ENCODE measurements around the gene CCDC92B. TPM values are rescaled to one million over a fixed set of nuclear protein-coding genes. Genes with fewer than 3 reads are reported as not detected.

CCDC92B gene
- total RNA-seq, 4 donors from 2014 or later = 0.25 TPM; not detected in 3

GRCh38 chr17:2724784-2725164 is 24.7 kb downstream of the CCDC92B start:
- H3K27me3 ChIP-seq = no peaks in the 10 kb centered on the region
- H3K9me3 ChIP-seq = no peaks in the 10 kb centered on the region

DNA sequence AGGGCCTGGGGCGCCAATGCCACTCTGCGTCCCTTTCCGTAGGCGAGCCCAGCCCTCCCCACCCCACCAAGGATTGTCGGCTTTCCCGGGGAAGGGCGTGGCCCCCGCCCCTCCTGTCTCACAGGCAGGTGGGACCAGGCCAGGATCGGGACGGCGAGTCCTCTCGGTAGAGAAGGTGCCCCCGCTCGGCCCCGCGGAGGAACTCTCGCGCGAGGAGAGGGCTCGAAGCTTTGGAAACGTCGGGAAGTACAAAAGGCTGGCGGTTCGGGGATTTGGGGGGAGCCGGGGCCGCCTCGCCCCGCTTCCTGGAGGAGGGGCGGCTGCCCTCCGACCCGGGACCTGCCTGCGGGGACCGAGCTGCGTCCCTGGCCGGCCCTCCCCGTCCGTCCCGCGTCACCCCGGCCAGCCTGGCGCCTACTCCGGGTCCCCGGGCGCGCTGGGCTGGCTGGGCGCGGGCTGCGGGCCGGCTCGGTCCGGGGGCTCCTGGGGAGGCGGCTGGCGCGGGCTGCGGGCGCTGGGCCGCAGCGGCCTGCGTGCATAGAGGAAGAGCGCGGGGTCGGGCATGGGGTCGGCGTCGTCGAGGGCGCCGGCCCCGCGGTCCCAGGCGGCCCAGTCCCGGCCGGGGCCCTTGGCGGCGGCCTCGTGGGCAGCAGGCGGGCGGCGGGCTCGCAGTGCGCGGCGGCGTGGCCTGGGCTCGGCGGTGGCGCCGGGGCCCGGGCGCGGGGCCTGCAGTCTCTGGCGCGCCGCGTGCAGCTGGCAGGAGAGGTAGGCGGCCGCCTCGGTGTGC is 25.3 kb downstream of the CCDC92B start:
- H3K4me1 ChIP-seq = peaks cover 5 to 7% of the 10 kb centered on the region in 2 donors
- H3K9me3 ChIP-seq = no peaks in the 10 kb centered on the region
- intact Hi-C loops (cut with DNase I) = no loop called here
- no peak overlapping the region for H3K27ac ChIP-seq
- WGBS, 2 donors = 0 to 4% methylated on average over 3 to 5 of the region's 98 CpGs
- TF ChIP-seq POLR2A (IDR thresholded peaks at IDR 0.05) (no peak), CTCF (IDR thresholded peaks at IDR 0.05) (no peak)
- peak overlapping the region in 1 of 3 donors; percentile 23 for H3K4me3 ChIP-seq (replicated peaks in 1 of 3)
- no peaks in the 10 kb centered on the region for H3K36me3 ChIP-seq
- H3K27me3 ChIP-seq = no peaks in the 10 kb centered on the region
- DNase-seq = peak in 1 of 2 donors; percentile 32

More at GRCh38 chr17:2724784-2725164, 24.7 kb downstream of the CCDC92B start:
- no peak overlapping the region for H3K27ac ChIP-seq
- no peak overlapping the region for H3K4me3 ChIP-seq (replicated peaks in 1 of 3)
- WGBS, 2 donors = 22 to 60% methylated on average over 1 to 6 of the region's 40 CpGs
- peak in 1 of 2 donors; percentile 30 for DNase-seq
- TF ChIP-seq CTCF (IDR thresholded peaks at IDR 0.05) (peak in 1 of 6 experiments; percentile 5), POLR2A (IDR thresholded peaks at IDR 0.05) (no peak)
- intact Hi-C loops (cut with DNase I) = no loop called here
- peaks cover 5 to 7% of the 10 kb centered on the region in 2 donors for H3K4me1 ChIP-seq
- H3K36me3 ChIP-seq = no peaks in the 10 kb centered on the region

DNA sequence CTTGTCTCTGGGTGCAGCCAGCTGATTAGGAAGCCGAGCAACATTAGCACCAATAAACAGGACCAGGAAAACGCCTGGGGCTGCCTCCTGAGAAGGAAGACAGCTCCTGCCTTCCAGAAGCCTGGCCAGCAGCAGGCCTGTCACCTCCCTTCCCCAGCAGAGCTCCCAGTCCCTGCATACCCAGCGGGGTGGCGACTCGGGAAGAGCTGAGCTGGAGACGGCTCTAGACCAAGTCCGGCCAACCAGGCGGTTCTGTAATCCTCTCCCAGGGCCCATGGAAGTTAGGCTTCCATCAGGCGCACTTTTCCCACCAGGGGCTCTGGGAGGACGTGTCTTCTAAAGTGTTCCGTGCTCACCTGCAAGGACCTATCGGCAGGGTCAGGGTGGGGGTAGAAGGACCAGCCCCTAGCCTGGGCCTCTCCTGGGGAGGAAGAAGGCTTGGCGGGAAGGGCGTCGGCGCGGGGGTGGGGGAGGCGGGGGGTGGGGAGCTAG is 25.9 kb downstream of the CCDC92B start:
- Histone ChIP-seq H3K27ac (no peak overlapping the region), H3K4me3 (replicated peaks in 1 of 3) (peak overlapping the region in 1 of 3 donors; percentile 23), H3K4me1 (peaks cover 5 to 7% of the 10 kb centered on the region in 2 donors), H3K36me3 (no peaks in the 10 kb centered on the region), H3K27me3 (no peaks in the 10 kb centered on the region), H3K9me3 (no peaks in the 10 kb centered on the region)
- TF ChIP-seq POLR2A (IDR thresholded peaks at IDR 0.05) (no peak), CTCF (IDR thresholded peaks at IDR 0.05) (no peak)
- no peak for DNase-seq
- 12 to 45% methylated on average over 4 to 7 of the region's 18 CpGs for WGBS, 2 donors
- intact Hi-C loops (cut with DNase I) = no loop called here

DNA sequence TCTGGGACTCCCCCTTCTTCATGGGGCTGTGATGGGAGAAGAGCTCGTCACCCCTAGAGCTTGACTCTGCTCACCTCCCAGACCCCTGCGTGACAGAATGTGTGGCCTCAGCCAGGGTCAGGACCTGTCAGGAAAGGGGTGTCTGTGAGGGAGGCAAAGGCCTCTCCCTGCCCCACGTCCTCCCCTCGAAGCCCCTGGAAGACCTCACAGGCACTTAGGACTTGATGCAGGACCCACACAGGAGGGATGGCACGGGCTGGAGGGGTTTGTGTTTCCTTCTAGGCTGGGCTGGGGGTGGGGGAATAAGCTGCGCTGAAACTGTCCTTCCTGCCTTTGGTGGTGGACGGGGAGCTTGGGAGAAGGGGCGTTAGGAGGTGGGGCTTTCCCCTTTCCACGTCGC is 26.8 kb downstream of the CCDC92B start:
- Histone ChIP-seq H3K4me1 (peaks cover 5 to 7% of the 10 kb centered on the region in 2 donors), H3K36me3 (no peaks in the 10 kb centered on the region), H3K27ac (no peak overlapping the region), H3K9me3 (no peaks in the 10 kb centered on the region), H3K4me3 (replicated peaks in 1 of 3) (no peak overlapping the region), H3K27me3 (no peaks in the 10 kb centered on the region)
- intact Hi-C loops (cut with DNase I) = no loop called here
- no peak for DNase-seq
- WGBS, 2 donors = 60 to 76% methylated on average over 7 to 8 of the region's 10 CpGs
- TF ChIP-seq CTCF (IDR thresholded peaks at IDR 0.05) (no peak), POLR2A (IDR thresholded peaks at IDR 0.05) (no peak)

GRCh38 chr17:2721603-2722002 is 27.8 kb downstream of the CCDC92B start:
- H3K4me3 ChIP-seq (replicated peaks in 1 of 3) = no peak overlapping the region
- TF ChIP-seq POLR2A (IDR thresholded peaks at IDR 0.05) (no peak), CTCF (IDR thresholded peaks at IDR 0.05) (no peak)
- H3K36me3 ChIP-seq = no peaks in the 10 kb centered on the region
- no peaks in the 10 kb centered on the region for H3K27me3 ChIP-seq
- intact Hi-C loops (cut with DNase I) = no loop called here
- no peaks in the 10 kb centered on the region for H3K9me3 ChIP-seq
- no peak for DNase-seq
- H3K27ac ChIP-seq = no peak overlapping the region
- 57 to 66% methylated on average over 4 of the region's 4 CpGs for WGBS, 2 donors
- H3K4me1 ChIP-seq = peaks cover 5 to 7% of the 10 kb centered on the region in 2 donors

Measured in thyroid gland (tissue), 4 donors.